HCT116 (cell line): Measurements from ENCODE around the gene SH3PXD2A. TPM values are rescaled to one million over a fixed set of nuclear protein-coding genes. Genes with fewer than 3 reads are reported as not detected.

Source experiments
- ATAC-seq: fragments of 200-7000 bp; cut with Tn5 transposase; 2 replicates; pipeline ENCODE4 v1.9.1; 2020; ENCODE audit warnings: mild to moderate bottlenecking, moderate library complexity
- BruUV-seq: library from RNA; stranded (reverse); fragments of 400-500 nt; replicated peaks from 2 replicates; lab custom pipeline; 2021; lab: Mats Ljungman, UMichigan
- CTCF ChIA-PET: fragments of 300-600 bp; sonication (Branson Sonifier 250); formaldehyde crosslinking; loops from one replicate; lab custom pipeline; 2021; ENCODE audit warnings: antibody characterized with exemption; lab: Charles Lee
- POLR2A ChIA-PET: fragments of 300-600, 350-600 bp; sonication (Branson Sonifier 250); formaldehyde crosslinking; loops from one replicate; lab custom pipeline; 2021; ENCODE audit warnings: antibody characterized with exemption; lab: Charles Lee
- RAD21 ChIA-PET, 2 experiments: fragments of 300-600 bp; sonication (Branson Sonifier 250); formaldehyde crosslinking; loops; one replicate each; lab custom pipeline; 2023; ENCODE audit warnings: low total read pairs in 2 of 2; ENCODE audit not compliant: uncharacterized antibody in 2 of 2, unreplicated experiment in 2 of 2, low non-redundant PET in 1 of 2; lab: Charles Lee
- DNase-seq: peaks from one replicate; pipeline ENCODE4 v3.0.0-alpha.2; 2010; ENCODE audit warnings: low read depth, low spot score
- H2AFZ ChIP-seq: fragments of 200-600 bp; shearing (Covaris generic), sonication (generic); 2 replicates; pipeline ENCODE4 v1.6.1; 2017; ENCODE audit warnings: low read depth, mixed run types, mixed read lengths, antibody characterized with exemption, low read length; ENCODE audit not compliant: poor library complexity, severe bottlenecking
- H3K27ac ChIP-seq: 2 replicates; pipeline ENCODE4 v1.5.1; 2012; ENCODE audit warnings: low read depth, low read length
- H3K27me3 ChIP-seq: fragments of 200-600 bp; sonication (generic); 2 replicates; pipeline ENCODE4 v1.6.1; 2016; ENCODE audit warnings: mixed run types, low read length, mixed read lengths; ENCODE audit not compliant: insufficient read depth
- H3K36me3 ChIP-seq, 2 experiments: fragments of 200-500 bp in 1 of 2; fragments of 200-600 bp in 1 of 2; sonication (Bioruptor generic) in 1 of 2; sonication (generic) in 1 of 2; 2 replicates each; pipeline versions ENCODE4 v1.5.1 to v1.6.1; 2014 to 2016; ENCODE audit warnings: low read length in 2 of 2, inconsistent platforms in 1 of 2, mixed read lengths in 1 of 2, mixed run types in 1 of 2; ENCODE audit not compliant: insufficient read depth in 2 of 2, control insufficient read depth in 1 of 2
- H3K4me1 ChIP-seq, 2 experiments: fragments of 200-600 bp in 1 of 2; sonication (generic) in 1 of 2; 2 replicates each; pipeline versions ENCODE4 v1.5.1 to v1.6.1; 2012 to 2017; ENCODE audit warnings: low read length in 2 of 2, inconsistent platforms in 1 of 2, mild to moderate bottlenecking in 1 of 2, mixed read lengths in 1 of 2, mixed run types in 1 of 2, moderate library complexity in 1 of 2; ENCODE audit not compliant: insufficient read depth in 2 of 2, control insufficient read depth in 1 of 2
- H3K4me2 ChIP-seq: fragments of 200-600 bp; sonication (generic); 2 replicates; pipeline ENCODE4 v1.6.1; 2017; ENCODE audit warnings: mixed run types, low read length, mixed read lengths
- H3K4me3 ChIP-seq, 2 experiments: fragments of 200-600 bp in 1 of 2; sonication (generic) in 1 of 2; replicated peaks in 1 of 2; 2 replicates each; pipeline ENCODE4 v1.5.1; 2011 to 2016; ENCODE audit warnings: low read length in 2 of 2, control low read depth in 1 of 2, low read depth in 1 of 2, mild to moderate bottlenecking in 1 of 2, mixed read lengths in 1 of 2, mixed run types in 1 of 2
- H3K79me2 ChIP-seq: fragments of 200-600 bp; sonication (generic); 2 replicates; pipeline ENCODE4 v1.6.1; 2017; ENCODE audit warnings: mild to moderate bottlenecking, mixed run types, low read length, moderate library complexity, mixed read lengths; ENCODE audit not compliant: insufficient read depth
- H3K9ac ChIP-seq: fragments of 200-600 bp; sonication (generic); 2 replicates; pipeline ENCODE4 v1.6.1; 2016; ENCODE audit warnings: low read length, mixed read lengths
- H3K9me2 ChIP-seq: fragments of 200-600 bp; sonication (generic), shearing (Covaris generic); 2 replicates; pipeline ENCODE4 v1.6.1; 2017; ENCODE audit warnings: mixed run types, mild to moderate bottlenecking, moderate library complexity; ENCODE audit not compliant: insufficient read depth
- H3K9me3 ChIP-seq, 2 experiments: fragments of 200-500 bp in 1 of 2; fragments of 200-600 bp in 1 of 2; sonication (Bioruptor generic) in 1 of 2; sonication (generic) in 1 of 2; 2 replicates each; pipeline ENCODE4 v1.6.1; 2014 to 2017; ENCODE audit warnings: low read length in 2 of 2, mixed read lengths in 2 of 2, inconsistent platforms in 1 of 2, low read depth in 1 of 2, mild to moderate bottlenecking in 1 of 2, mixed run types in 1 of 2, moderate library complexity in 1 of 2; ENCODE audit not compliant: control insufficient read depth in 1 of 2, insufficient read depth in 1 of 2
- H4K20me1 ChIP-seq: fragments of 200-600 bp; sonication (generic), shearing (Covaris generic); 2 replicates; pipeline ENCODE4 v1.6.1; 2017; ENCODE audit warnings: mixed run types, mild to moderate bottlenecking, moderate library complexity; ENCODE audit not compliant: insufficient read depth
- CBX3 ChIP-seq: IDR thresholded peaks from 2 replicates; pipeline ENCODE4 v1.6.1; 2012; ENCODE audit warnings: low read depth
- EZH2phosphoT487 ChIP-seq: fragments of 200-600 bp; IDR thresholded peaks from 2 replicates; pipeline ENCODE4 v1.6.1; 2018; ENCODE audit warnings: antibody characterized with exemption, borderline replicate concordance
- FOSL1 ChIP-seq: IDR thresholded peaks from 2 replicates; pipeline ENCODE4 v1.6.1; 2012; ENCODE audit warnings: low read depth
- JUND ChIP-seq: IDR thresholded peaks from 2 replicates; pipeline ENCODE4 v1.6.1; 2012
- POLR2A ChIP-seq: IDR thresholded peaks from 2 replicates; pipeline ENCODE4 v1.7.0; 2011; ENCODE audit warnings: borderline replicate concordance; ENCODE audit not compliant: insufficient read depth, insufficient read length; ENCODE audit errors: extremely low read depth
- POLR2AphosphoS5 ChIP-seq: IDR thresholded peaks from 2 replicates; pipeline ENCODE4 v1.6.1; 2011; ENCODE audit warnings: mild to moderate bottlenecking, low read depth, low read length, moderate library complexity
- SIN3A ChIP-seq: IDR thresholded peaks from 2 replicates; pipeline ENCODE4 v1.6.1; 2012; ENCODE audit warnings: low read depth
- SP1 ChIP-seq: IDR thresholded peaks from 2 replicates; pipeline ENCODE4 v1.6.1; 2012; ENCODE audit warnings: low read depth
- SRF ChIP-seq: IDR thresholded peaks from 2 replicates; pipeline ENCODE4 v1.6.1; 2012; ENCODE audit warnings: low read depth
- TCF7L2 ChIP-seq: IDR thresholded peaks from 2 replicates; pipeline ENCODE4 v1.7.0; 2011; ENCODE audit warnings: borderline replicate concordance, inconsistent platforms; ENCODE audit not compliant: insufficient read depth, insufficient read length; ENCODE audit errors: extremely low read depth
- YY1 ChIP-seq: IDR thresholded peaks from 2 replicates; pipeline ENCODE4 v1.6.1; 2011; ENCODE audit warnings: low read length, low read depth, moderate library complexity, mild to moderate bottlenecking; ENCODE audit not compliant: insufficient replicate concordance; ENCODE audit errors: extremely low read depth
- ZFX ChIP-seq: fragments of 450-650 bp; IDR thresholded peaks from 2 replicates; pipeline ENCODE4 v1.6.1; 2017
- ZNF274 ChIP-seq: fragments of 200-500 bp; sonication (Bioruptor generic); IDR thresholded peaks from 2 replicates; pipeline ENCODE4 v1.6.1; 2014; ENCODE audit warnings: mild to moderate bottlenecking, low read depth, low read length, inconsistent platforms
- intact Hi-C: fragments of 100-400 bp; cut with micrococcal nuclease; formaldehyde crosslinking; loops from 2 replicates; pipeline ENCODE4 v1.10.0; 2022
- total RNA-seq: library from RNA; stranded (reverse); gene quantifications from one replicate; pipeline ENCODE4 v1.2.1, GENCODE V29; 2021; ENCODE audit not compliant: unreplicated experiment
- TF ChIP-seq, protein P1 (sequence below): IDR thresholded peaks from 2 replicates; pipeline ENCODE4 v1.6.1; 2011; ENCODE audit warnings: mild to moderate bottlenecking, low read length, moderate library complexity; ENCODE audit not compliant: insufficient replicate concordance; ENCODE audit errors: extremely low read depth
- TF ChIP-seq, protein P2 (sequence below): IDR thresholded peaks from 2 replicates; pipeline ENCODE4 v1.6.1; 2012
- TF ChIP-seq, protein P3 (sequence below): IDR thresholded peaks from 2 replicates; pipeline ENCODE4 v1.6.1; 2012

The SH3PXD2A gene
- total RNA-seq, 1 experiment from 2014 or later, result 8.7 TPM

DNA sequence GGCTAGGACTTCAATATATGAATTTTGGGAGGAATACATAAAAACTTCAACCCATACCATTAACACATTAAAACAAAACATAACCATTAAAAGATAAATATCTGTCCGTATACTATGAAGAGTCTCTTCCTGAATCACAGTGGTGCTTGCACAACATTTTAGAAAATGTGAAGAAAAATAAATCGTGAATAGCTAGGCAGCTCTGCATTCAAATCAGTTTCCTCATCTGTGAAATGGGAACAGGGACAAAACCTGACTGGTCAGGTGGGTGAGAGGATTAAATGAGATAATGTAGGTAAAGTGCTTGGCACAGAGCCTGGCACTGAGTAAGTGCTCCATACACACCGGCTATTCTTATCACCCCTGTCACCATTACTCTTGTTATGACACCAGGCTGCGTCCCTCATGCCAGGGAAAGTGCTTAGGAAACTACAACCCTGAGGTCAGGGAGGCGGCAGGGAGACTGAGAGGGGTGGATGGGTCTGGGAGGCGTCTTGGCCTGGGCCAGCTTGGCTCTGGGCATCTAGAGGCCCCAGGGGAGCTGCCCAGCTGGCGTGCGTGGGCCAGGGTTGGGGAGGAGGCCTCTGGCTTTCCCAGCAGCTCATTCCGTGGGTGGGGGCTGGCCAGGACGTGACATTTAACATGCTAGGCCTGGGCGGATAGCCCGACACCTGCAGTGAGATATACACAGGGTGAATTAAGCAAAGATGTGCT lies 78.3 kb downstream of the SH3PXD2A start (continued):
- TF ChIP-seq POLR2AphosphoS5 (no peak), EZH2phosphoT487 (no peak), ZFX (no peak), YY1 (no peak), SIN3A (no peak), ZNF274 (no peak), TCF7L2 (no peak), FOSL1 (no peak), SP1 (no peak; the same call in 1 of the 2 replicates)
- TF ChIP-seq, protein P1, sequence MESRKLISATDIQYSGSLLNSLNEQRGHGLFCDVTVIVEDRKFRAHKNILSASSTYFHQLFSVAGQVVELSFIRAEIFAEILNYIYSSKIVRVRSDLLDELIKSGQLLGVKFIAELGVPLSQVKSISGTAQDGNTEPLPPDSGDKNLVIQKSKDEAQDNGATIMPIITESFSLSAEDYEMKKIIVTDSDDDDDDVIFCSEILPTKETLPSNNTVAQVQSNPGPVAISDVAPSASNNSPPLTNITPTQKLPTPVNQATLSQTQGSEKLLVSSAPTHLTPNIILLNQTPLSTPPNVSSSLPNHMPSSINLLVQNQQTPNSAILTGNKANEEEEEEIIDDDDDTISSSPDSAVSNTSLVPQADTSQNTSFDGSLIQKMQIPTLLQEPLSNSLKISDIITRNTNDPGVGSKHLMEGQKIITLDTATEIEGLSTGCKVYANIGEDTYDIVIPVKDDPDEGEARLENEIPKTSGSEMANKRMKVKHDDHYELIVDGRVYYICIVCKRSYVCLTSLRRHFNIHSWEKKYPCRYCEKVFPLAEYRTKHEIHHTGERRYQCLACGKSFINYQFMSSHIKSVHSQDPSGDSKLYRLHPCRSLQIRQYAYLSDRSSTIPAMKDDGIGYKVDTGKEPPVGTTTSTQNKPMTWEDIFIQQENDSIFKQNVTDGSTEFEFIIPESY, result no peak
- TF ChIP-seq, protein P2, sequence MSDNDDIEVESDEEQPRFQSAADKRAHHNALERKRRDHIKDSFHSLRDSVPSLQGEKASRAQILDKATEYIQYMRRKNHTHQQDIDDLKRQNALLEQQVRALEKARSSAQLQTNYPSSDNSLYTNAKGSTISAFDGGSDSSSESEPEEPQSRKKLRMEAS, result no peak

DNA sequence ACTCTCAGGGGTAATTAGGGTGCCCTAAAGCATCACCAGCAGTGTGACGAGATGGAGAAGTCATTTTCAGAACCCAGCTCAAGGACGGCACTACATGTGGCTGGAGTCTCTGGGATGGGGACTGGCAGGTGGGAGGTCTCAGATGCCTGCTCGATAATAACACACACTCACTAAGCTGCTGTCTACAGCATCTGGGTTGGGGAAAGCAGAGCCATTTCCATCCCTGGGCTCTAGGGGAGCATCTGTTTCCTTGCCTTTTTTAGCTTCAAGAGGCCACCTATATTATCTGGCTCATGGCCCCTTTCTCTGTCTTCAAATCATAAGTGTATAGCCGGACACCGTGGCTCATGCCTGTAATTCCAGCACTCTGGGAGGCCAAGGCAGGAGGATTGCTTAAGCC lies 79.6 kb downstream of the SH3PXD2A start:
- BruUV-seq, result no TSS peak
- intact Hi-C loops, result no loop called here
- ATAC-seq, result no peak

More for the DNA sequence above, 79.6 kb downstream of the SH3PXD2A start:
- CTCF ChIA-PET, result no interaction called here
- Histone ChIP-seq H3K36me3 (no peaks in the 10 kb centered on the region), H2AFZ (no peak overlapping the region), H4K20me1 (no peaks in the 10 kb centered on the region), H3K9me2 (no peaks in the 10 kb centered on the region), H3K4me3 (no peak overlapping the region), H3K27ac (no peak overlapping the region), H3K4me1 (peaks cover 14 to 21% of the 10 kb centered on the region in 2 experiments), H3K9me3 (no peaks in the 10 kb centered on the region), H3K27me3 (no peaks in the 10 kb centered on the region), H3K9ac (no peak overlapping the region), H3K79me2 (no peaks in the 10 kb centered on the region), H3K4me2 (no peak overlapping the region)
- TF ChIP-seq ZFX (no peak), JUND (no peak), FOSL1 (no peak), POLR2AphosphoS5 (no peak), CBX3 (no peak), POLR2A (no peak), EZH2phosphoT487 (no peak), SRF (no peak), SIN3A (no peak)
- TF ChIP-seq, protein P3, sequence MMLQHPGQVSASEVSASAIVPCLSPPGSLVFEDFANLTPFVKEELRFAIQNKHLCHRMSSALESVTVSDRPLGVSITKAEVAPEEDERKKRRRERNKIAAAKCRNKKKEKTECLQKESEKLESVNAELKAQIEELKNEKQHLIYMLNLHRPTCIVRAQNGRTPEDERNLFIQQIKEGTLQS, result no peak
- no peak for DNase-seq
- RAD21 ChIA-PET, result interaction anchor here in 1 of 2 experiments (0.7 kb wide), 1 partner anchor 565 kb away, joined by 3 read pairs; no protein-coding TSS in a partner anchor
- POLR2A ChIA-PET, result interaction anchor here (0.8 kb wide), 1 partner anchor 18 kb away, joined by 3 read pairs; no protein-coding TSS in a partner anchor
